Panc1 (cell line): ENCODE results near the gene ZNF670. TPM values are rescaled to one million over a fixed set of nuclear protein-coding genes. Genes with fewer than 3 reads are reported as not detected.

Source experiments
- ATAC-seq: fragments of 200-7000 bp; cut with Tn5 transposase; 2 replicates; pipeline ENCODE4 v1.9.1; 2020; ENCODE audit warnings: mild to moderate bottlenecking, moderate library complexity
- BruUV-seq: library from RNA; stranded (reverse); fragments of 400-500 nt; replicated peaks from 2 replicates; lab custom pipeline; 2021; lab: Mats Ljungman, UMichigan
- CTCF ChIA-PET: fragments of 300-600 bp; sonication (Branson Sonifier 250); formaldehyde crosslinking; loops from one replicate; lab custom pipeline; 2022; ENCODE audit warnings: antibody characterized with exemption; lab: Charles Lee
- POLR2A ChIA-PET: fragments of 300-600 bp; sonication (Branson Sonifier 250); formaldehyde crosslinking; loops from one replicate; lab custom pipeline; 2022; ENCODE audit warnings: antibody characterized with exemption; lab: Charles Lee
- DNase-seq: peaks from one replicate; pipeline ENCODE4 v3.0.0-alpha.2; 2010; ENCODE audit warnings: low read depth, low spot score
- H3K27ac ChIP-seq: 2 replicates; pipeline ENCODE4 v1.5.1; 2011; ENCODE audit warnings: mild to moderate bottlenecking, low read length, inconsistent platforms
- H3K27me3 ChIP-seq: fragments of 200-500 bp; sonication (Bioruptor generic); 2 replicates; pipeline ENCODE4 v1.6.0; 2014; ENCODE audit warnings: low read length, inconsistent platforms; ENCODE audit not compliant: control insufficient read depth, insufficient read depth
- H3K36me3 ChIP-seq: fragments of 200-500 bp; sonication (Bioruptor generic); 2 replicates; pipeline ENCODE4 v1.5.1; 2014; ENCODE audit warnings: inconsistent platforms, mild to moderate bottlenecking, low read length, moderate library complexity; ENCODE audit not compliant: control insufficient read depth, insufficient read depth
- H3K4me1 ChIP-seq: 2 replicates; pipeline ENCODE4 v1.5.1; 2011; ENCODE audit warnings: inconsistent platforms, mild to moderate bottlenecking, low read length, moderate library complexity; ENCODE audit not compliant: control insufficient read depth, insufficient read depth
- H3K4me3 ChIP-seq, 2 experiments: 2 replicates each; pipeline ENCODE4 v1.5.1; 2011 to 2012; ENCODE audit warnings: low read depth in 2 of 2, low read length in 2 of 2, mild to moderate bottlenecking in 2 of 2, inconsistent platforms in 1 of 2, moderate library complexity in 1 of 2
- H3K9me3 ChIP-seq: fragments of 200-500 bp; sonication (Bioruptor generic); 2 replicates; pipeline ENCODE4 v1.5.1; 2014; ENCODE audit warnings: low read depth, mild to moderate bottlenecking, inconsistent platforms, low read length, moderate library complexity; ENCODE audit not compliant: control insufficient read depth, insufficient read depth
- POLR2AphosphoS5 ChIP-seq: IDR thresholded peaks from 2 replicates; pipeline ENCODE4 v1.6.1; 2012; ENCODE audit warnings: mild to moderate bottlenecking, low read depth, low read length, moderate library complexity
- SIN3A ChIP-seq: IDR thresholded peaks from 2 replicates; pipeline ENCODE4 v1.6.1; 2012; ENCODE audit warnings: low read depth, mild to moderate bottlenecking, low read length, moderate library complexity, borderline replicate concordance; ENCODE audit not compliant: insufficient read depth
- TCF7L2 ChIP-seq: IDR thresholded peaks from 2 replicates; pipeline ENCODE4 v1.6.1; 2011; ENCODE audit warnings: mild to moderate bottlenecking, low read depth, low read length, inconsistent platforms
- in situ Hi-C: cut with HindIII; loops from 2 replicates; pipeline ENCODE4 v1.10.0; 2016; ENCODE audit warnings: low sequenced_read_pairs, low pct_unique_long_range_greater_than_20kb
- intact Hi-C: fragments of 100-400 bp; cut with micrococcal nuclease; formaldehyde crosslinking; loops from one replicate; pipeline ENCODE4 v1.10.0; 2022; ENCODE audit not compliant: unreplicated experiment
- total RNA-seq: library from RNA; stranded (reverse); gene quantifications from one replicate; pipeline ENCODE4 v1.2.1, GENCODE V29; 2021; ENCODE audit not compliant: unreplicated experiment
- TF ChIP-seq, protein P1 (sequence below): fragments of 450-650 bp; IDR thresholded peaks from 2 replicates; pipeline ENCODE4 v1.5.1; 2017; ENCODE audit warnings: mild to moderate bottlenecking
- TF ChIP-seq, protein P2 (sequence below), 2 experiments: IDR thresholded peaks; 2 replicates each; pipeline ENCODE4 v1.6.1; 2011 to 2012; ENCODE audit warnings: low read depth in 2 of 2, control low read depth in 1 of 2, low read length in 1 of 2, mild to moderate bottlenecking in 1 of 2, moderate library complexity in 1 of 2; ENCODE audit not compliant: insufficient read depth in 1 of 2

ZNF670 gene
- total RNA-seq, 1 experiment from 2014 or later = 6.4 TPM

DNA sequence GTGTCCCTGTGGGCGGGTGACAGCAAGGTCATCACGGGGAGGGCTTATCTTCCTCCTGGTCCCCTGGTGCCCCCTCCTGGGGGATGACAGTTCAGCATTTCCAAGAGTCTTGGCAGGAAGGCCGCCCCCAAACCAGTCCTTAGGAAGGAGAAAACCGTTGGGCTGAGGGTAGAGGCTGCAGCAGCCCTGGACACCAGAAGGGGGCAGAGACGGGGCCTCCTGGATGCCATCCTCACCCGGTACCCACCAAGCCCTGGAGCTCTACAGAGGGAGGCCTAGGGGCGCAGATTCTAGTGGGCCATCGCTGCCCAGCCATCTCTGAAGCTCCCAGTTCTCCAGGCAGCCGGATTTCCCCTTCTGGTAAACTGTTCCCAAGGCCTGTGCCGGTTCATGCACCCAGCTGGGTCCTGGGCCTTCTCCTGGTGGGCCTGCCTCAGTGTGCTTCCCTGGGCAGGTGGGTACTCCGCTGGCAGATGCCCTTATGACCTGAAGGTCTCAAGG, 40.4 kb upstream of the ZNF670 start:
- ATAC-seq (peak; percentile 70), DNase-seq (peak; percentile 27)
- in situ Hi-C loops = no loop called here
- no peaks in the 10 kb centered on the region for H3K27me3 ChIP-seq
- TF ChIP-seq, protein P1, sequence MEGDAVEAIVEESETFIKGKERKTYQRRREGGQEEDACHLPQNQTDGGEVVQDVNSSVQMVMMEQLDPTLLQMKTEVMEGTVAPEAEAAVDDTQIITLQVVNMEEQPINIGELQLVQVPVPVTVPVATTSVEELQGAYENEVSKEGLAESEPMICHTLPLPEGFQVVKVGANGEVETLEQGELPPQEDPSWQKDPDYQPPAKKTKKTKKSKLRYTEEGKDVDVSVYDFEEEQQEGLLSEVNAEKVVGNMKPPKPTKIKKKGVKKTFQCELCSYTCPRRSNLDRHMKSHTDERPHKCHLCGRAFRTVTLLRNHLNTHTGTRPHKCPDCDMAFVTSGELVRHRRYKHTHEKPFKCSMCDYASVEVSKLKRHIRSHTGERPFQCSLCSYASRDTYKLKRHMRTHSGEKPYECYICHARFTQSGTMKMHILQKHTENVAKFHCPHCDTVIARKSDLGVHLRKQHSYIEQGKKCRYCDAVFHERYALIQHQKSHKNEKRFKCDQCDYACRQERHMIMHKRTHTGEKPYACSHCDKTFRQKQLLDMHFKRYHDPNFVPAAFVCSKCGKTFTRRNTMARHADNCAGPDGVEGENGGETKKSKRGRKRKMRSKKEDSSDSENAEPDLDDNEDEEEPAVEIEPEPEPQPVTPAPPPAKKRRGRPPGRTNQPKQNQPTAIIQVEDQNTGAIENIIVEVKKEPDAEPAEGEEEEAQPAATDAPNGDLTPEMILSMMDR = peak; percentile 78
- TF ChIP-seq, protein P2, sequence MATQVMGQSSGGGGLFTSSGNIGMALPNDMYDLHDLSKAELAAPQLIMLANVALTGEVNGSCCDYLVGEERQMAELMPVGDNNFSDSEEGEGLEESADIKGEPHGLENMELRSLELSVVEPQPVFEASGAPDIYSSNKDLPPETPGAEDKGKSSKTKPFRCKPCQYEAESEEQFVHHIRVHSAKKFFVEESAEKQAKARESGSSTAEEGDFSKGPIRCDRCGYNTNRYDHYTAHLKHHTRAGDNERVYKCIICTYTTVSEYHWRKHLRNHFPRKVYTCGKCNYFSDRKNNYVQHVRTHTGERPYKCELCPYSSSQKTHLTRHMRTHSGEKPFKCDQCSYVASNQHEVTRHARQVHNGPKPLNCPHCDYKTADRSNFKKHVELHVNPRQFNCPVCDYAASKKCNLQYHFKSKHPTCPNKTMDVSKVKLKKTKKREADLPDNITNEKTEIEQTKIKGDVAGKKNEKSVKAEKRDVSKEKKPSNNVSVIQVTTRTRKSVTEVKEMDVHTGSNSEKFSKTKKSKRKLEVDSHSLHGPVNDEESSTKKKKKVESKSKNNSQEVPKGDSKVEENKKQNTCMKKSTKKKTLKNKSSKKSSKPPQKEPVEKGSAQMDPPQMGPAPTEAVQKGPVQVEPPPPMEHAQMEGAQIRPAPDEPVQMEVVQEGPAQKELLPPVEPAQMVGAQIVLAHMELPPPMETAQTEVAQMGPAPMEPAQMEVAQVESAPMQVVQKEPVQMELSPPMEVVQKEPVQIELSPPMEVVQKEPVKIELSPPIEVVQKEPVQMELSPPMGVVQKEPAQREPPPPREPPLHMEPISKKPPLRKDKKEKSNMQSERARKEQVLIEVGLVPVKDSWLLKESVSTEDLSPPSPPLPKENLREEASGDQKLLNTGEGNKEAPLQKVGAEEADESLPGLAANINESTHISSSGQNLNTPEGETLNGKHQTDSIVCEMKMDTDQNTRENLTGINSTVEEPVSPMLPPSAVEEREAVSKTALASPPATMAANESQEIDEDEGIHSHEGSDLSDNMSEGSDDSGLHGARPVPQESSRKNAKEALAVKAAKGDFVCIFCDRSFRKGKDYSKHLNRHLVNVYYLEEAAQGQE (IDR thresholded peaks at IDR 0.05; ENCODE audit: insufficient read depth in 1 of 2, low read depth in 2 of 2, low read length in 1 of 2) = no peak
- intact Hi-C loops = no loop called here
- no peak overlapping the region for H3K4me3 ChIP-seq
- POLR2A ChIA-PET = no interaction called here
- no TSS peak for BruUV-seq
- no peaks in the 10 kb centered on the region for H3K4me1 ChIP-seq
- H3K9me3 ChIP-seq = no peaks in the 10 kb centered on the region
- no peaks in the 10 kb centered on the region for H3K36me3 ChIP-seq
- CTCF ChIA-PET = interaction anchor here (0.9 kb wide), 1 partner anchor 13 kb away, joined by 9 read pairs; no protein-coding TSS in a partner anchor
- no peak overlapping the region for H3K27ac ChIP-seq

DNA sequence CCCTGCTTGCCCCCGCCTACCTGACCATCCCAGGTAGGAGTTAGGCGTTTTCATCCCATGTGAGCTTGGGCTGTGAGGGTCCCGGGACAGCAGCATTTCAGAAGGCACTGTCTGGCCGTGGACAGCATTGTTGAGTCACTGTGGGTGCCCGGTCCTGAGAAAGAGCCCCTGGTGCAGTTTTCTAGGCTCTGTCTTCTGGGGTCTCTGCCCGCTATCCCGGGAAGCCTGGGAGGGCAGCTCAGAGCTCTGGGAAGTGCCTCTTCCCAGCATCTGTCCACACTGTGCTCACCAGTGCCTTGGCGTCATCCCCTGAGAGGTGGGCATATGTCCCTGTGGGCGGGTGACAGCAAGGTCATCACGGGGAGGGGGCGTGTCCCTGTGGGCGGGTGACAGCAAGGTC, 36.9 kb upstream of the ZNF670 start:
- H3K27me3 ChIP-seq = no peaks in the 10 kb centered on the region
- no peaks in the 10 kb centered on the region for H3K9me3 ChIP-seq
- DNase-seq (no peak), ATAC-seq (no peak)
- peaks cover 19% of the 10 kb centered on the region for H3K4me1 ChIP-seq
- H3K4me3 ChIP-seq = no peak overlapping the region
- ChIA-PET CTCF (no interaction called here), POLR2A (no interaction called here)
- in situ Hi-C loops = no loop called here
- intact Hi-C loops = no loop called here
- no peak for TF ChIP-seq TCF7L2
- no peak for TF ChIP-seq SIN3A
- TF ChIP-seq, protein P2 (IDR thresholded peaks at IDR 0.05; ENCODE audit: insufficient read depth in 1 of 2, low read depth in 2 of 2, low read length in 1 of 2) = no peak
- TF ChIP-seq, protein P1 = no peak
- no peak for TF ChIP-seq POLR2AphosphoS5
- no peak overlapping the region for H3K27ac ChIP-seq
- BruUV-seq = no TSS peak
- H3K36me3 ChIP-seq = no peaks in the 10 kb centered on the region
